Neuronal stem cell (in vitro differentiated cells): ENCODE data around the gene PADI4.

Experiments used
- DNase-seq: peaks from one replicate; pipeline ENCODE4 v3.0.0-alpha.2; 2013; ENCODE audit warnings: low spot score
- H2AFZ ChIP-seq: one replicate; pipeline ENCODE4 v1.6.1; 2013; ENCODE audit warnings: mild to moderate bottlenecking, low read length, inconsistent platforms
- H2AK5ac ChIP-seq: 2 replicates; pipeline ENCODE4 v1.6.1; 2013; ENCODE audit warnings: low read depth, mild to moderate bottlenecking, inconsistent platforms, low read length, moderate library complexity, mixed read lengths
- H2BK120ac ChIP-seq: 2 replicates; pipeline ENCODE4 v1.6.1; 2013; ENCODE audit warnings: low read depth, mild to moderate bottlenecking, inconsistent platforms, low read length, moderate library complexity, mixed read lengths
- H2BK12ac ChIP-seq: one replicate; pipeline ENCODE4 v1.6.1; 2013; ENCODE audit warnings: low read length, inconsistent platforms
- H2BK15ac ChIP-seq: 2 replicates; pipeline ENCODE4 v1.6.1; 2013; ENCODE audit warnings: mild to moderate bottlenecking, low read length, inconsistent platforms, mixed read lengths
- H2BK5ac ChIP-seq: one replicate; pipeline ENCODE4 v1.6.1; 2013; ENCODE audit warnings: inconsistent platforms, mild to moderate bottlenecking, low read length, moderate library complexity
- H3K14ac ChIP-seq: one replicate; pipeline ENCODE4 v1.6.1; 2013; ENCODE audit warnings: low read length, inconsistent platforms
- H3K18ac ChIP-seq: 2 replicates; pipeline ENCODE4 v1.6.1; 2013; ENCODE audit warnings: low read length, inconsistent platforms
- H3K23ac ChIP-seq: 2 replicates; pipeline ENCODE4 v1.6.1; 2013; ENCODE audit warnings: low read depth, mild to moderate bottlenecking, mixed read lengths, low read length, inconsistent platforms; ENCODE audit not compliant: poor library complexity
- H3K27ac ChIP-seq: replicated peaks from 3 replicates; pipeline ENCODE4 v1.5.1; 2013; ENCODE audit warnings: low read length, inconsistent platforms
- H3K27me3 ChIP-seq, 3 experiments: 2 replicates each; pipeline ENCODE4 v1.6.1; 2013; ENCODE audit warnings: low read length in 3 of 3, mild to moderate bottlenecking in 2 of 3, inconsistent platforms in 1 of 3, low read depth in 1 of 3, mixed read lengths in 1 of 3, moderate library complexity in 1 of 3; ENCODE audit not compliant: control insufficient read depth in 3 of 3, insufficient read depth in 3 of 3
- H3K36me3 ChIP-seq, 2 donors: replicated peaks in 1 of 2; 2 replicates each; pipeline ENCODE4 v1.6.1; 2013; ENCODE audit warnings: low read length in 2 of 2; ENCODE audit not compliant: control insufficient read depth in 2 of 2, insufficient read depth in 2 of 2
- H3K4ac ChIP-seq: 2 replicates; pipeline ENCODE4 v1.6.1; 2013; ENCODE audit warnings: inconsistent platforms, mild to moderate bottlenecking, low read length, moderate library complexity
- H3K4me1 ChIP-seq, 2 donors: 1 replicate in 1 of 2; 2 replicates in 1 of 2; pipeline ENCODE4 v1.6.1; 2013; ENCODE audit warnings: low read length in 2 of 2, low read depth in 1 of 2; ENCODE audit not compliant: control insufficient read depth in 2 of 2, insufficient read depth in 1 of 2
- H3K4me2 ChIP-seq: one replicate; pipeline ENCODE4 v1.6.1; 2013; ENCODE audit warnings: mild to moderate bottlenecking, low read length, inconsistent platforms; ENCODE audit not compliant: insufficient read depth, poor library complexity, severe bottlenecking
- H3K4me3 ChIP-seq, 2 donors: 2 replicates each; pipeline ENCODE4 v1.5.1; 2013; ENCODE audit warnings: low read length in 2 of 2, mild to moderate bottlenecking in 2 of 2, inconsistent platforms in 1 of 2, moderate library complexity in 1 of 2
- H3K79me1 ChIP-seq: one replicate; pipeline ENCODE4 v1.6.1; 2013; ENCODE audit warnings: low read depth, mild to moderate bottlenecking, inconsistent platforms, low read length, moderate library complexity
- H3K9ac ChIP-seq: one replicate; pipeline ENCODE4 v1.6.1; 2013; ENCODE audit warnings: mild to moderate bottlenecking, low read depth, low read length, inconsistent platforms; ENCODE audit not compliant: poor library complexity
- H3K9me3 ChIP-seq, 2 donors: replicated peaks in 1 of 2; 2 replicates each; pipeline versions ENCODE3 to v1.6.1; 2013; ENCODE audit warnings: low read length in 2 of 2, mild to moderate bottlenecking in 2 of 2, inconsistent platforms in 1 of 2, low read depth in 1 of 2, mixed read lengths in 1 of 2, moderate library complexity in 1 of 2; ENCODE audit not compliant: control insufficient read depth in 2 of 2, insufficient read depth in 1 of 2
- H4K8ac ChIP-seq: one replicate; pipeline ENCODE4 v1.6.1; 2013; ENCODE audit warnings: low read depth, mild to moderate bottlenecking, inconsistent platforms, low read length, moderate library complexity
- H4K91ac ChIP-seq: one replicate; pipeline ENCODE4 v1.6.1; 2013; ENCODE audit warnings: low read length, low read depth, mild to moderate bottlenecking, inconsistent platforms; ENCODE audit not compliant: poor library complexity
- WGBS, 2 donors: extraction: QIAGEN DNeasy Blood & Tissue Kit; methylation state at CpG; one replicate each; pipeline ENCODE4 v1.1.7; 2013; ENCODE audit warnings: missing lambda C conversion rate in 2 of 2, mixed read lengths in 1 of 2; ENCODE audit not compliant: insufficient read length in 2 of 2, insufficient replicate concordance in 1 of 2; ENCODE audit errors: extremely low coverage in 2 of 2; 5-methylcytosine and 5-hydroxymethylcytosine counted together

The PADI4 gene

DNA sequence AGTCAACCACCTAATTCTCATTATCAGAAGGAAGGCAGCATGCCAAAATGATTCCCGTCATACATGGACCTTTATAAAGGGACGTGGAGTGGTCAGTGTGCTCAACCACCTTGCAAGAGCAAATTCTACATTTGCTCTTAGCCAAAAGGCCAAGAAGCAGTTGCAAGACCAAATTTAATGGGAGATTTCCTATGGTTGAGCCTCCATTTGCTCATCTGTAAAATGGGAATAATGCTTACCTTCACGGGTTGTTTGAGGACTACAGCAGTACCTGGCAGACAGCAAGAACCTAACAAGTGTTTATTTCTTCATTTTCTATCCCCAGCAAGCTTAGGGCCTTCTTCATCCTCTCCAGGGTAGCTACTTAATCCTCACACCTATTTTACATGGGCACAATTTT is 17.4 kb upstream of the PADI4 start:
- H4K91ac ChIP-seq = no peak overlapping the region
- H3K9ac ChIP-seq = no peak overlapping the region
- H2BK15ac ChIP-seq = no peak overlapping the region
- no peaks in the 10 kb centered on the region for H3K79me1 ChIP-seq
- no peak overlapping the region for H3K4me2 ChIP-seq
- no peaks in the 10 kb centered on the region for H3K36me3 ChIP-seq
- H3K9me3 ChIP-seq = no peaks in the 10 kb centered on the region
- H2BK12ac ChIP-seq = no peak overlapping the region
- peaks cover 0 to 2% of the 10 kb centered on the region in 2 donors for H3K4me1 ChIP-seq
- no peak overlapping the region for H4K8ac ChIP-seq
- H3K4ac ChIP-seq = no peak overlapping the region
- no peak overlapping the region for H3K14ac ChIP-seq
- H2AK5ac ChIP-seq = no peak overlapping the region
- H3K23ac ChIP-seq = no peak overlapping the region
- no peak overlapping the region for H3K18ac ChIP-seq
- H3K4me3 ChIP-seq = no peak overlapping the region
- H2AFZ ChIP-seq = no peak overlapping the region
- WGBS, 2 donors = no CpG with 5 or more reads among the region's 3 CpGs
- H3K27me3 ChIP-seq = peaks cover 0 to 3% (median 0%) of the 10 kb centered on the region in 3 experiments
- DNase-seq = no peak
- no peak overlapping the region for H2BK120ac ChIP-seq
- H2BK5ac ChIP-seq = no peak overlapping the region
- H3K27ac ChIP-seq = no peak overlapping the region

DNA sequence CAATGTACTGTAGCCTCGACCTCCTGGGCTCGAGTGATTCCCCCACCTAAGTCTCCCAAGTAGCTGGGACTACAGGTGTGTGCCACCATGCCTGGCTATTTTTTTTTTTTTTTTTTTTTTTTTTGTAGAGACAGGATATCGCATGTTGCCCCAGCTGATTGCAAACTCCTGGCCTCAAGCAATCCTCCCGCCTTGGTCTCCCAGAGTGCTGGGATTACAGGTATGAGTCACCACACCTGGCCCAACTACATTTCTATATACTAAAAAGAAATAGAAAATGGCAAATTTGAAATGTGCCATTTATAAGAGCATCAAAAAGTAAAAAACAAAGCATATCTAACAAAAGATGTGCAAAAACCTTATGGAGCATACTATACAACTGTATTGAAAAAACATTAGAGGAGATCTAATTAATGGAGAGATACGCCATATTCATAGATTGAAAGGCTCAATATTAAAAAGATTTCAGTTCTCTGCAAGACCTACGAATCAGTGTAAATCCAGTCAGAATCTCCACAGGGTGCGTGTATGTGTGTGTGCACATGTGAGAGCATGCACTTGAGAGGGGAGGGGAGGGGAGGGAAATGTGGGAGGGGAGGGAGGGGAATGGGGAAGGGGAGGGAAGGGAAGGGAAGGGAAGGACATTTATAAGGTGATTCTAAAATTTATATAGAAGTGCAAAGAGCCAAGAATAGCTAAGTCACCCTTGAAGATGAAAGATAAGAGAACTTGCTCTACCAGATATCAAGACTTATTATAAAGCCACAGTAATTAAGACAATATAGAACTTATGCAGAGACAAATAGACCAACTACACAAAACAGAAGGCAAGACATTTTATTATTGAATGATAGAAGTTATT is 15.5 kb upstream of the PADI4 start:
- Histone ChIP-seq H3K27ac (no peak overlapping the region), H3K79me1 (no peaks in the 10 kb centered on the region)
- WGBS, 2 donors = no CpG with 5 or more reads among the region's 7 CpGs

DNA sequence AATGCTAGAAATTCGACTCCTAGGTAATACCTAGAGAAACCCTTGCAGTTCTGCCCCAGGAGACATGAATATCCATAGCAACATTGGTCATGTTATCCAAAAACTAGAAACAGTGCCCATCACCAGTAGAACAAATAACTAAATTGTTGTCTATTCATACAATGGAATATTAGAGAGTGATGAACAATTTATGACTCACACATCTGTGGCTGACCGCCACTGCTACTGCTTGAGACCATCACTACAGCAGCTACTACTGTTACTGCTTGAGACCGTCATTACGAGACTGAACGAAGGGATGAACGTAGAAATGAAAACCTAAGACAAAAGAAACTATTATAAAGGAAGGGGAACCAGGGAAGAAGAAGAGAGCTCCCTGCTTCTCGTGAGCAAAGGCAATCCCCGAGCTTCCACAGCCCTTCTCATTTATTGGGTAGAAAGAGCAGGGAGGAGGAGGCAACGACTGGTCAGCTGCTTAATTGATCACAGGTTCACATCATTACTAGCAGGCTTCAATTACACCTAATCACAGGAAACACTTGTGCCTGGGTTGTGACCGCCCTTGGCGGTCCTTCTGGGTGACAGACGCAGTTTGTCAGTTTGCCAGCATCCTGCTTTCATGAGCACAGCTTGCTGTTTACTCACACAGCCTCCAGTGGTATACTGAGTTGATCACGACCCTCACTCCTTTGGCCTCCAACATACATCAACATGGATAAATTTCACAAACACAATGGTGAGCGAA is 14.1 kb upstream of the PADI4 start:
- Histone ChIP-seq H3K4me2 (no peak overlapping the region), H3K79me1 (no peaks in the 10 kb centered on the region), H2BK15ac (no peak overlapping the region), H3K14ac (no peak overlapping the region), H2BK120ac (no peak overlapping the region), H2AFZ (no peak overlapping the region), H3K4ac (no peak overlapping the region), H3K4me1 (no peaks in the 10 kb centered on the region), H3K18ac (no peak overlapping the region), H3K27ac (no peak overlapping the region), H4K91ac (no peak overlapping the region), H4K8ac (no peak overlapping the region), H3K36me3 (no peaks in the 10 kb centered on the region), H3K4me3 (no peak overlapping the region), H3K9me3 (no peaks in the 10 kb centered on the region), H2BK12ac (no peak overlapping the region), H2AK5ac (no peak overlapping the region), H3K9ac (no peak overlapping the region), H2BK5ac (no peak overlapping the region), H3K27me3 (peaks cover 0 to 5% (median 0%) of the 10 kb centered on the region in 3 experiments), H3K23ac (no peak overlapping the region)
- WGBS, 2 donors = no CpG with 5 or more reads among the region's 14 CpGs
- no peak for DNase-seq

More for the DNA sequence above, 15.5 kb upstream of the PADI4 start:
- no peak overlapping the region for H2BK120ac ChIP-seq
- H3K9me3 ChIP-seq = no peaks in the 10 kb centered on the region
- H3K4me2 ChIP-seq = no peak overlapping the region
- no peak overlapping the region for H2BK12ac ChIP-seq
- H3K4me3 ChIP-seq = no peak overlapping the region
- no peaks in the 10 kb centered on the region for H3K36me3 ChIP-seq
- no peak overlapping the region for H3K4ac ChIP-seq
- no peak overlapping the region for H3K18ac ChIP-seq
- H2AK5ac ChIP-seq = no peak overlapping the region
- peaks cover 0 to 3% (median 0%) of the 10 kb centered on the region in 3 experiments for H3K27me3 ChIP-seq
- H3K23ac ChIP-seq = no peak overlapping the region
- no peak overlapping the region for H3K14ac ChIP-seq
- no peak overlapping the region for H2BK15ac ChIP-seq
- H4K8ac ChIP-seq = no peak overlapping the region
- H2BK5ac ChIP-seq = no peak overlapping the region
- peaks cover 0 to 1% of the 10 kb centered on the region in 2 donors for H3K4me1 ChIP-seq
- no peak overlapping the region for H3K9ac ChIP-seq
- H2AFZ ChIP-seq = no peak overlapping the region
- no peak for DNase-seq
- H4K91ac ChIP-seq = no peak overlapping the region

GRCh38 chr1:17295292-17295691 is 12.7 kb upstream of the PADI4 start:
- Histone ChIP-seq H2AFZ (no peak overlapping the region), H3K27me3 (peaks cover 0 to 5% (median 0%) of the 10 kb centered on the region in 3 experiments), H3K27ac (no peak overlapping the region), H3K9me3 (no peaks in the 10 kb centered on the region), H3K4me2 (no peak overlapping the region), H3K36me3 (no peaks in the 10 kb centered on the region), H3K9ac (no peak overlapping the region), H2AK5ac (no peak overlapping the region), H3K14ac (no peak overlapping the region), H2BK120ac (no peak overlapping the region), H3K4me3 (no peak overlapping the region), H3K79me1 (no peaks in the 10 kb centered on the region), H4K91ac (no peak overlapping the region), H3K18ac (no peak overlapping the region), H2BK5ac (no peak overlapping the region), H3K4me1 (no peaks in the 10 kb centered on the region), H3K23ac (no peak overlapping the region), H4K8ac (no peak overlapping the region), H2BK15ac (no peak overlapping the region), H3K4ac (no peak overlapping the region), H2BK12ac (peak overlapping the region; percentile 65)
- DNase-seq = no peak
- no CpG with 5 or more reads among the region's 4 CpGs for WGBS, 2 donors
